GM12892 (cell line): ENCODE measurements around the gene DLX1.

ENCODE experiments used
- POLR2A ChIP-seq: IDR thresholded peaks from 2 replicates; pipeline ENCODE4 v1.6.1; 2011; ENCODE audit warnings: low read depth, low read length, control low read depth
- POLR2AphosphoS5 ChIP-seq: IDR thresholded peaks from 2 replicates; pipeline ENCODE4 v1.6.1; 2011; ENCODE audit warnings: low read depth, low read length, control low read depth

- TF ChIP-seq POLR2AphosphoS5, result no peak
- no peak for TF ChIP-seq POLR2A
Measured at GRCh38 chr2:172131713-172132555, 46.6 kb downstream of the DLX1 start.
